HEK293 (cell line): Measurements from ENCODE around the gene NARF.

Experiments
- CTCF ChIA-PET: fragments of 350-600 bp; formaldehyde crosslinking; extraction: SDS; loops from one replicate; lab custom pipeline; 2021; ENCODE audit warnings: antibody characterized with exemption; lab: Yijun Ruan, JAX
- POLR2A ChIA-PET: fragments of 300-600 bp; formaldehyde crosslinking; extraction: SDS; loops from one replicate; lab custom pipeline; 2020; ENCODE audit warnings: antibody characterized with exemption, inconsistent platforms; lab: Yijun Ruan, JAX
- H3K27ac ChIP-seq: fragments of 200-500 bp; sonication (Bioruptor generic); 2 replicates; pipeline ENCODE4 v1.5.1; 2014; ENCODE audit warnings: low read depth, low read length, control low read depth, inconsistent platforms; ENCODE audit errors: extremely low read depth
- H3K36me3 ChIP-seq, 2 experiments: fragments of 200-500 bp in 1 of 2; sonication (Bioruptor generic) in 1 of 2; 1 replicate in 1 of 2; 2 replicates in 1 of 2; pipeline ENCODE4 v1.5.1; 2014 to 2017; ENCODE audit warnings: inconsistent platforms in 2 of 2, low read length in 2 of 2; ENCODE audit not compliant: control insufficient read depth in 2 of 2, insufficient read depth in 1 of 2
- H3K4me1 ChIP-seq: fragments of 200-500 bp; sonication (Bioruptor generic); 2 replicates; pipeline ENCODE4 v1.5.1; 2014; ENCODE audit warnings: mild to moderate bottlenecking, low read length, inconsistent platforms; ENCODE audit not compliant: control insufficient read depth, insufficient read depth
- H3K4me3 ChIP-seq: 2 replicates; pipeline ENCODE4 v1.5.1; 2011; ENCODE audit warnings: low read depth, mild to moderate bottlenecking, control low read depth, low read length, moderate library complexity
- H3K9me3 ChIP-seq: fragments of 200-500 bp; sonication (Bioruptor generic); 2 replicates; pipeline ENCODE4 v1.5.1; 2014; ENCODE audit warnings: low read depth, low read length, inconsistent platforms; ENCODE audit not compliant: control insufficient read depth, insufficient read depth
- PRDM10 ChIP-seq: fragments of 450-650 bp; formaldehyde crosslinking; IDR thresholded peaks from 2 replicates; pipeline ENCODE4 v1.5.1; 2016; ENCODE audit warnings: missing biosample characterization, missing genetic modification characterization
- PRDM2 ChIP-seq: fragments of 450-650 bp; formaldehyde crosslinking; IDR thresholded peaks from 2 replicates; pipeline ENCODE4 v1.5.1; 2016; ENCODE audit warnings: missing biosample characterization, missing genetic modification characterization, borderline replicate concordance
- RBAK ChIP-seq: fragments of 450-650 bp; formaldehyde crosslinking; IDR thresholded peaks from 2 replicates; pipeline ENCODE4 v1.5.1; 2016; ENCODE audit warnings: missing biosample characterization, missing genetic modification characterization
- SP2 ChIP-seq: fragments of 450-650 bp; formaldehyde crosslinking; IDR thresholded peaks from 2 replicates; pipeline ENCODE4 v1.5.1; 2016; ENCODE audit warnings: missing biosample characterization, missing genetic modification characterization
- ZBTB6 ChIP-seq: fragments of 450-650 bp; formaldehyde crosslinking; IDR thresholded peaks from 2 replicates; pipeline ENCODE4 v1.5.1; 2017; ENCODE audit warnings: missing biosample characterization, missing genetic modification characterization
- ZFP69B ChIP-seq: fragments of 450-650 bp; formaldehyde crosslinking; IDR thresholded peaks from 2 replicates; pipeline ENCODE4 v1.5.1; 2016; ENCODE audit warnings: missing biosample characterization, missing genetic modification characterization
- ZNF169 ChIP-seq: fragments of 450-650 bp; formaldehyde crosslinking; IDR thresholded peaks from 2 replicates; pipeline ENCODE4 v1.5.1; 2016; ENCODE audit warnings: missing biosample characterization, missing genetic modification characterization
- ZNF18 ChIP-seq: fragments of 450-650 bp; formaldehyde crosslinking; IDR thresholded peaks from 2 replicates; pipeline ENCODE4 v1.5.1; 2016; ENCODE audit warnings: missing biosample characterization, missing genetic modification characterization
- ZNF19 ChIP-seq: fragments of 450-650 bp; formaldehyde crosslinking; IDR thresholded peaks from 2 replicates; pipeline ENCODE4; 2016; ENCODE audit warnings: missing biosample characterization, missing genetic modification characterization, low read depth
- ZNF292 ChIP-seq: fragments of 450-650 bp; formaldehyde crosslinking; IDR thresholded peaks from 2 replicates; pipeline ENCODE4 v1.5.1; 2016; ENCODE audit warnings: low read depth, missing biosample characterization, missing genetic modification characterization, borderline replicate concordance
- ZNF354C ChIP-seq: fragments of 450-650 bp; formaldehyde crosslinking; IDR thresholded peaks from 2 replicates; pipeline ENCODE4 v1.5.1; 2016; ENCODE audit warnings: missing biosample characterization, missing genetic modification characterization, low read depth, borderline replicate concordance
- ZNF37A ChIP-seq: fragments of 450-650 bp; IDR thresholded peaks from 2 replicates; pipeline ENCODE4 v1.5.1; 2018; ENCODE audit warnings: missing biosample characterization, missing genetic modification characterization
- ZNF426 ChIP-seq: fragments of 450-650 bp; formaldehyde crosslinking; IDR thresholded peaks from 2 replicates; pipeline ENCODE4 v1.5.1; 2017; ENCODE audit warnings: missing biosample characterization, missing genetic modification characterization, mild to moderate bottlenecking, inconsistent platforms, moderate library complexity
- ZNF600 ChIP-seq: fragments of 450-650 bp; formaldehyde crosslinking; IDR thresholded peaks from 2 replicates; pipeline ENCODE4 v1.5.1; 2016; ENCODE audit warnings: missing biosample characterization, missing genetic modification characterization
- ZNF645 ChIP-seq: fragments of 450-650 bp; formaldehyde crosslinking; IDR thresholded peaks from 2 replicates; pipeline ENCODE4; 2016; ENCODE audit warnings: missing biosample characterization, missing genetic modification characterization
- ZNF664 ChIP-seq: fragments of 450-650 bp; formaldehyde crosslinking; IDR thresholded peaks from 2 replicates; pipeline ENCODE4 v1.5.1; 2016; ENCODE audit warnings: missing biosample characterization, missing genetic modification characterization

NARF gene

GRCh38 chr17:82447876-82448275, 10.7 kb upstream of the NARF start:
- H3K36me3 ChIP-seq = peaks cover 0 to 38% of the 10 kb centered on the region in 2 experiments; a peak in 1 of 3 replicates
- H3K27ac ChIP-seq = no peak overlapping the region
- H3K9me3 ChIP-seq = no peaks in the 10 kb centered on the region
- peaks cover 4% of the 10 kb centered on the region; the same call in 1 of the 2 replicates for H3K4me1 ChIP-seq
- ChIA-PET CTCF (no interaction called here), POLR2A (no interaction called here)
- TF ChIP-seq ZNF292 (tag by site-specific recombination) (no peak), ZNF600 (tag by site-specific recombination) (peak; percentile 34; the same call in 1 of the 2 replicates)
- H3K4me3 ChIP-seq = no peak overlapping the region

- H3K4me3 ChIP-seq = no peak overlapping the region
- POLR2A ChIA-PET = interaction anchor here (0.6 kb wide), 1 partner anchor 308 kb away, joined by 4 read pairs; no protein-coding TSS in a partner anchor
- H3K27ac ChIP-seq = no peak overlapping the region
These were observed 9.2 kb upstream of the NARF start for GRCh38 chr17:82449131-82449882.

More at GRCh38 chr17:82449131-82449882, 9.2 kb upstream of the NARF start:
- TF ChIP-seq ZNF169 (no peak), SP2 (tag by site-specific recombination) (0 out of 2 replicates have a peak, but pooled peaks have one; percentile 33), ZBTB6 (tag by site-specific recombination) (no peak), ZNF645 (no peak), ZNF19 (no peak), RBAK (tag by site-specific recombination) (no peak), ZNF37A (tag by site-specific recombination) (no peak), ZNF18 (no peak), PRDM10 (0 out of 2 replicates have a peak, but pooled peaks have one; percentile 35), ZNF664 (tag by site-specific recombination) (no peak), ZNF354C (tag by site-specific recombination) (no peak), PRDM2 (tag by site-specific recombination) (no peak), ZNF426 (tag by site-specific recombination) (no peak), ZFP69B (no peak)
- no peaks in the 10 kb centered on the region for H3K9me3 ChIP-seq
- H3K36me3 ChIP-seq = peaks cover 0 to 24% of the 10 kb centered on the region in 2 experiments; a peak in 1 of 3 replicates
- CTCF ChIA-PET = interaction anchor here (0.6 to 1.0 kb wide), 2 partner anchors 105 to 212 kb away, joined by 3 to 4 read pairs; no protein-coding TSS in a partner anchor
- peaks cover 4% of the 10 kb centered on the region; the same call in 1 of the 2 replicates for H3K4me1 ChIP-seq
